Subcutaneous preadipocyte (primary cell): Measurements from ENCODE around the gene STX1A. TPM values are rescaled to one million over a fixed set of nuclear protein-coding genes. Genes with fewer than 3 reads are reported as not detected.

ENCODE experiments used
- small RNA-seq: library from RNA; depleted of rRNA; stranded (forward); fragments of <200 nt; gene quantifications from one replicate; pipeline ENCODE3, GENCODE V24; 2012
- total RNA-seq: library from RNA; depleted of rRNA; stranded (reverse); fragments of >200 nt; gene quantifications from 2 replicates; pipeline ENCODE4 v1.2.3, GENCODE V29; 2012

The STX1A gene
- 24.3 and 70.8 TPM in 2 replicates for total RNA-seq

GRCh38 chr7:73718905-73719805, at the start of gene STX1A:
STX1A (minus strand) TSS chr7:73719669; CDS start chr7:73719631, 38 bp downstream.

GRCh38 chr7:73738612-73739386, 19.3 kb upstream of the STX1A start, which contains the start of gene ABHD11:
ABHD11 (minus strand) TSS chr7:73738802; CDS start chr7:73738770, 32 bp downstream.

GRCh38 chr7:73683056-73683787, 36.2 kb downstream of the STX1A start, which contains the start of the genes BUD23 and DNAJC30:
BUD23 (plus strand) TSS chr7:73683597; CDS start chr7:73683626, 29 bp downstream.
DNAJC30 (minus strand) TSS chr7:73683453; CDS start chr7:73683423, 30 bp downstream.

GRCh38 chr7:73667344-73668102, 51.9 kb downstream of the STX1A start, which contains the start of gene VPS37D:
VPS37D (plus strand) TSS chr7:73667831; CDS start chr7:73667959, 128 bp downstream.

Small RNA genes lying within 50 kb of the gene (small RNA-seq; reads per million reads assigned to genes)
- gene MIR4284 (not detected), gene RN7SL265P (not detected)

Other genes with a start within 250 kb of the STX1A start
- gene BAZ1B, start 197.4 kb downstream of the STX1A start, total RNA-seq = 49.2 and 70.2 TPM in 2 replicates
- gene BCL7B, start 162.0 kb downstream of the STX1A start, total RNA-seq = 23.5 and 28.2 TPM in 2 replicates
- 79.0 and 80.8 TPM in 2 replicates for gene TBL2, start 141.1 kb downstream of the STX1A start, total RNA-seq
- 0.39 and 1.5 TPM in 2 replicates for gene MLXIPL, start 95.1 kb downstream of the STX1A start, total RNA-seq
- 2.3 and 2.9 TPM in 2 replicates for gene VPS37D, start 51.8 kb downstream of the STX1A start, total RNA-seq
- gene DNAJC30, start 36.2 kb downstream of the STX1A start, total RNA-seq = 2.2 and 2.3 TPM in 2 replicates
- gene BUD23, start 36.1 kb downstream of the STX1A start, total RNA-seq = 26.5 and 34.2 TPM in 2 replicates
- gene ABHD11, start 19.1 kb upstream of the STX1A start, total RNA-seq = 22.8 and 27.8 TPM in 2 replicates
- not detected in 2 replicates for gene CLDN3, start 50.6 kb upstream of the STX1A start, total RNA-seq
- gene CLDN4, start 111.3 kb upstream of the STX1A start, total RNA-seq = 2.6 and 4.7 TPM in 2 replicates
- 5.5 and 8.0 TPM in 2 replicates for gene METTL27, start 122.8 kb upstream of the STX1A start, total RNA-seq
- not detected in 2 replicates for gene TMEM270, start 141.5 kb upstream of the STX1A start, total RNA-seq